ENCODE results near the gene PREP. TPM values are rescaled to one million over a fixed set of nuclear protein-coding genes. Genes with fewer than 3 reads are reported as not detected.

Gene PREP
- total RNA-seq, 2 donors from 2014 or later: 8.9 to 54.5 TPM

DNA sequence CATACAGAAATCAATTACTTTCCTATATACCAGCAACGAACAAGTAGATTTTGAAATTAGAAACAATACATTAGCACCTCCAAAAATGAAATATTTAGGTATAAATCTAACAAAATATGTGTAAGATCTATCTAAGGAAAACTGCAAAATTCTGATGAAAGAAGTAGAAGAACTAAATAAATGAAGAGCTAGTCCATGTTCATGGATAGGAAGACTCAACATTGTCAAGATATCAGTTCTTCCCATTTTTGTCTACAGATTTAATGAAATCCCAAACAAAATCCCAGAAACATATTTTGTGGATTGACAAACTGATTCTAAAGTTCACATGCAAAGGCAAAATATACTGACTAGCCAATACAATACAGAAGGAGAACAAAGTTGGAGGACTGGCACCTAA is 33.7 kb downstream of the PREP start:
- Histone ChIP-seq H3K36me3 (no peaks in the 10 kb centered on the region), H3K27me3 (replicated peaks; ENCODE audit: insufficient read depth) (no peaks in the 10 kb centered on the region), H3K9me3 (no peaks in the 10 kb centered on the region), H3K27ac (no peak overlapping the region), H3K4me3 (no peak overlapping the region), H3K4me1 (replicated peaks) (no peaks in the 10 kb centered on the region)
- intact Hi-C loops (cut with DNase I): loop anchor here (10.0 kb wide), 1 partner anchor 274 kb away; no protein-coding TSS in a partner anchor
- no peak for DNase-seq (ENCODE audit: low spot score)
- TF ChIP-seq POLR2AphosphoS5 (IDR thresholded peaks at IDR 0.05) (no peak), POLR2A (IDR thresholded peaks at IDR 0.05) (no peak)
- TF ChIP-seq, protein P1, sequence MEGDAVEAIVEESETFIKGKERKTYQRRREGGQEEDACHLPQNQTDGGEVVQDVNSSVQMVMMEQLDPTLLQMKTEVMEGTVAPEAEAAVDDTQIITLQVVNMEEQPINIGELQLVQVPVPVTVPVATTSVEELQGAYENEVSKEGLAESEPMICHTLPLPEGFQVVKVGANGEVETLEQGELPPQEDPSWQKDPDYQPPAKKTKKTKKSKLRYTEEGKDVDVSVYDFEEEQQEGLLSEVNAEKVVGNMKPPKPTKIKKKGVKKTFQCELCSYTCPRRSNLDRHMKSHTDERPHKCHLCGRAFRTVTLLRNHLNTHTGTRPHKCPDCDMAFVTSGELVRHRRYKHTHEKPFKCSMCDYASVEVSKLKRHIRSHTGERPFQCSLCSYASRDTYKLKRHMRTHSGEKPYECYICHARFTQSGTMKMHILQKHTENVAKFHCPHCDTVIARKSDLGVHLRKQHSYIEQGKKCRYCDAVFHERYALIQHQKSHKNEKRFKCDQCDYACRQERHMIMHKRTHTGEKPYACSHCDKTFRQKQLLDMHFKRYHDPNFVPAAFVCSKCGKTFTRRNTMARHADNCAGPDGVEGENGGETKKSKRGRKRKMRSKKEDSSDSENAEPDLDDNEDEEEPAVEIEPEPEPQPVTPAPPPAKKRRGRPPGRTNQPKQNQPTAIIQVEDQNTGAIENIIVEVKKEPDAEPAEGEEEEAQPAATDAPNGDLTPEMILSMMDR (IDR thresholded peaks at IDR 0.05): no peak
- 98% methylated on average over 1 of the region's 1 CpG for WGBS

DNA sequence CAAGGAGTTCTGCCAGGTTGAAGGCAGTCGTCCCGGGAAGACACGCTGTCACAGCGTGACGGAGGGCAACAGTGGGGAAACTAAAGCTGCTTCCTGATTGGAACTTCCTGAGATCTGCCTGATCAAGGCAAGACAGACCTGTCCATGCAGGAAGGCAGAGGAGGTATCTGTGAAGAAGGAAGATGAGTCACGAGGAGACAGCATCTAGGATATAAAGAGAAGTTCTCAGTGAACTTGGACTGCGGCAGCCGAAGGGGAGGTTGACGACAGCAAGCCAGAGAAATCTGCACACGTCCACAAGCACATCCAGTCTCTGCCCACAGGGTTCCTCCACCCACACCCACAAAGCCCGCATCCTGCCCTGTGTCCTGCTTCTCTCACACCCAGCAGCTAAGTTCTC is 38.6 kb downstream of the PREP start:
- H3K36me3 ChIP-seq: no peaks in the 10 kb centered on the region

DNA sequence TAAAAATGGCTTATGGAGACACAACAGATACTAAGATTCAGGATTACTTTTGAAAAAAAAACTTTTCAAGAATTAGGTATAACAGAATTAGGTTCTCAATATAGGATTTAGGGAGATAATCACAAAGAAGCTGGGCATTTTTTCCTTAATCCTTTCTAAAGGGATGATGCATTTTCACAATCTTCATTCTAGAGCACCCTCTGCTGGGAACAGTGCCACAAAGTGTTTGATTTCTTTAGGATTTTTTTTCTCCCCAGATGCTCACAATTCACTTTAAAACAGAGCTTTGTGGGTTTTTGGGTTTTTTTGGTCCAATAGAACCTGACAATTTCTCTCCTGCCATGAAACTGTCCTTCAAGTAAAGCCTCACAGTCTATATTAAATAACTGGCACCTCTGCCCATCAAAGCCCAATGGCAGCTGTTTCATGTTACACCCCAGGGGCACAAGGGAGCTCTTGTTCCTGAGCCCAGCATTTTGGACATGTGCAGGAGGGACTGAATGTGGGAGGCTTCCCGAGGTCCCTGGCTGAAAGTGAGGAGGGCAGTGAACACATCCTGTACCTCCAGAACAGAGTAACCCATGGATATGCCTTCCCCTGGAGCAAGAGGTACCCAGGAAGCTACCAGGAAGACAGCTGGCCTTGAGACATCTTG is 39.7 kb downstream of the PREP start:
- WGBS: 31% methylated on average over 1 of the region's 1 CpG
- H3K9me3 ChIP-seq: no peaks in the 10 kb centered on the region
- H3K27ac ChIP-seq: no peak overlapping the region
- no peaks in the 10 kb centered on the region for H3K27me3 ChIP-seq (replicated peaks; ENCODE audit: insufficient read depth)
- TF ChIP-seq POLR2AphosphoS5 (IDR thresholded peaks at IDR 0.05): no peak
- TF ChIP-seq, protein P1 (IDR thresholded peaks at IDR 0.05): peak in 3 of 4 experiments; percentile 19 to 44 (median 32)
- no peaks in the 10 kb centered on the region for H3K4me1 ChIP-seq (replicated peaks)
- H3K36me3 ChIP-seq: no peaks in the 10 kb centered on the region
- intact Hi-C loops (cut with DNase I): loop anchor here (10.0 kb wide), 1 partner anchor 268 kb away; no protein-coding TSS in a partner anchor
- no peak for DNase-seq (ENCODE audit: low spot score)
- no peak overlapping the region for H3K4me3 ChIP-seq

More for the DNA sequence above, 38.6 kb downstream of the PREP start:
- TF ChIP-seq POLR2AphosphoS5 (IDR thresholded peaks at IDR 0.05) (no peak), POLR2A (IDR thresholded peaks at IDR 0.05) (no peak)
- TF ChIP-seq, protein P1 (IDR thresholded peaks at IDR 0.05): no peak
- no peak overlapping the region for H3K27ac ChIP-seq
- no peak for DNase-seq (ENCODE audit: low spot score)
- no peaks in the 10 kb centered on the region for H3K27me3 ChIP-seq (replicated peaks; ENCODE audit: insufficient read depth)
- 72% methylated on average over 11 of the region's 11 CpGs for WGBS
- no peaks in the 10 kb centered on the region for H3K4me1 ChIP-seq (replicated peaks)
- no peak overlapping the region for H3K4me3 ChIP-seq
- no peaks in the 10 kb centered on the region for H3K9me3 ChIP-seq
- intact Hi-C loops (cut with DNase I): loop anchor here (10.0 kb wide), 1 partner anchor 269 kb away; no protein-coding TSS in a partner anchor

DNA sequence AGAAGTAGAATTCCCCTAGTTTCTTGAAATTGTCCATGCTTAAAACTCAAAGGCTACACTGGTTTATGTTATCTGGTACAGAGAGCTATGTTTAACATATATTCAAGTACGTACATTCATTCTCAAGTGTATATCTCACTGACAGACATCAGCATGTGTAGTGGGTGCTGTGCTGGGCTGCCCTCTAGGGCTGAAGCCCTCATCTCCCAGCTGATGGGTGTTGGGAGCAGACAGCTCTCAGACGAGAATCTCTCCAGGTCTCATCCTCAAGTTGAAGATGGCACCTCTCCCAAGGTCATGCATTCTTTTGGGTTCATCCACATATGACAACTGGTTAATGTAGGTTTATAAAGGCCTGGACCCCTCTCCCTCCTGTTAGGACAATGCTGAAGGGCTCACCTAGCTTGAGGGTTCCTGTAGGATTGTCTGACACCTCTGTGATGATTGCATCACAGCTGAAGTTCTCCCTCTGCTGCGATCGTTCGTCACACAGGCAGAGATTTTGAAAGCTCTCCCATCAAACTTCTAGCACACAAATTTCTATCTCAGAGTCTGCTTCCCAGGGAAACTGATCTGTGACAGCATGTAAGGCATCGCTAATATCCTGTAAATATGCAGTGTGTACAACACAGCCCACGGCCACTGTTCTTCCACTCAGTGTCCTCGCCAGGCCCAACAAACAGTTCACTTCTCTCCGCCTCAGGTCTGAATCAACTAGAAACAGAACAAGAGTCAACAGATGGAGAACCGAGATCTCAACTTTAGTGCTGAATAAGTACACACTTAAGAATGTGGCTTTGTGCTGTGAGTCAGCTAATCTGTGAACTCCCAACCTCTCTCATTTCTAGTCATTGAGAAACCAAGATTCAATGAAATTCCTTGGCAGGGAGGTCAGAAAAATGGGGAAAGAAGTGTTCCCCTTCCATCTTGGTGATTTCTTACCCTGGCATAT is 43.2 kb downstream of the PREP start:
- intact Hi-C loops (cut with DNase I): loop anchor here (10.0 kb wide), 1 partner anchor 265 kb away; no protein-coding TSS in a partner anchor
- WGBS: 80% methylated on average over 10 of the region's 10 CpGs
- no peaks in the 10 kb centered on the region for H3K36me3 ChIP-seq
- no peak overlapping the region for H3K4me3 ChIP-seq
- no peak overlapping the region for H3K27ac ChIP-seq
- no peaks in the 10 kb centered on the region for H3K4me1 ChIP-seq (replicated peaks)
- no peaks in the 10 kb centered on the region for H3K9me3 ChIP-seq
- TF ChIP-seq POLR2AphosphoS5 (IDR thresholded peaks at IDR 0.05) (no peak), POLR2A (IDR thresholded peaks at IDR 0.05) (no peak)
- TF ChIP-seq, protein P1 (IDR thresholded peaks at IDR 0.05): no peak
- H3K27me3 ChIP-seq (replicated peaks; ENCODE audit: insufficient read depth): no peaks in the 10 kb centered on the region
- no peak for DNase-seq (ENCODE audit: low spot score)
